Ishikawa (cell line): ENCODE data around the gene OTULINL.

ENCODE experiments used
- CEBPB ChIP-seq: IDR thresholded peaks from 2 replicates; pipeline ENCODE4 v1.6.1; 2012
- EGR1 ChIP-seq: IDR thresholded peaks from 2 replicates; pipeline ENCODE4 v1.6.1; 2012
- EP300 ChIP-seq: IDR thresholded peaks from 2 replicates; pipeline ENCODE4 v1.6.1; 2012; ENCODE audit warnings: borderline replicate concordance
- FOXM1 ChIP-seq: IDR thresholded peaks from 2 replicates; pipeline ENCODE4 v1.6.1; 2012; ENCODE audit warnings: low read depth, borderline replicate concordance
- MAX ChIP-seq: IDR thresholded peaks from 2 replicates; pipeline ENCODE4 v1.6.1; 2012
- RAD21 ChIP-seq: IDR thresholded peaks from 2 replicates; pipeline ENCODE4 v1.6.1; 2012; ENCODE audit warnings: low read depth
- REST ChIP-seq: IDR thresholded peaks from 2 replicates; pipeline ENCODE4 v1.6.1; 2012; ENCODE audit warnings: low read depth, mild to moderate bottlenecking
- TAF1 ChIP-seq: IDR thresholded peaks from 2 replicates; pipeline ENCODE4 v1.6.1; 2012; ENCODE audit warnings: low read depth, mild to moderate bottlenecking

- no peak for TF ChIP-seq EP300
- no peak for TF ChIP-seq EGR1
- TF ChIP-seq MAX, result no peak
- no peak for TF ChIP-seq CEBPB
- no peak for TF ChIP-seq TAF1
- no peak for TF ChIP-seq REST
- no peak for TF ChIP-seq FOXM1
- no peak for TF ChIP-seq RAD21
Observed at GRCh38 chr5:14655146-14655741, 73.7 kb downstream of the OTULINL start.
